ENCODE data around the gene NOP9.
"Not testable (repeated sequence)": the region's sequence is repeated elsewhere in the genome, so short reads cannot be mapped to it uniquely, and the experiment has no call there.

NOP9 gene

GRCh38 chr14:24330973-24331674, 31.5 kb downstream of the NOP9 start:
- no peak for DNase-seq

GRCh38 chr14:24331731-24332267, 32.1 kb downstream of the NOP9 start:
- no peak for DNase-seq

GRCh38 chr14:24332268-24332993, 32.8 kb downstream of the NOP9 start:
- peak; percentile 92 for DNase-seq

GRCh38 chr14:24334431-24335291, 35.0 kb downstream of the NOP9 start, which contains the start of gene ADCY4:
Gene ADCY4 (minus strand): TSS chr14:24335071. CDS start chr14:24334652, 419 bp downstream.
- DNase-seq = no peak

GRCh38 chr14:24335461-24336171, 36.0 kb downstream of the NOP9 start:
- no peak for DNase-seq

GRCh38 chr14:24337144-24337823, 37.6 kb downstream of the NOP9 start:
- no peak for DNase-seq

GRCh38 chr14:24337824-24338175, 38.1 kb downstream of the NOP9 start:
- DNase-seq = no peak

- DNase-seq = no peak
Observed at GRCh38 chr14:24338843-24339242, 39.2 kb downstream of the NOP9 start.

- DNase-seq = peak; percentile 75
Observed at GRCh38 chr14:24339284-24340151, 39.9 kb downstream of the NOP9 start, which contains the start of gene RIPK3. Gene RIPK3 (minus strand): TSS chr14:24339991. CDS start chr14:24339826, 165 bp downstream.

- no peak for DNase-seq
Observed at GRCh38 chr14:24340606-24341005, 41.0 kb downstream of the NOP9 start.

GRCh38 chr14:24342889-24343288, 43.2 kb downstream of the NOP9 start:
- DNase-seq = no peak

- DNase-seq = no peak
Observed at GRCh38 chr14:24343795-24344660, 44.4 kb downstream of the NOP9 start.

- DNase-seq = no peak
Observed at GRCh38 chr14:24347134-24347533, 47.5 kb downstream of the NOP9 start.

GRCh38 chr14:24348186-24348585, 48.5 kb downstream of the NOP9 start:
- no peak for DNase-seq

GRCh38 chr14:24349742-24350141, 50.1 kb downstream of the NOP9 start:
- DNase-seq = no peak

GRCh38 chr14:24351517-24351916, 51.9 kb downstream of the NOP9 start:
- no peak for DNase-seq

GRCh38 chr14:24353559-24354481, 54.2 kb downstream of the NOP9 start:
- DNase-seq = no peak

GRCh38 chr14:24354482-24354825, 54.8 kb downstream of the NOP9 start:
- DNase-seq = not testable (repeated sequence)

- no peak for DNase-seq
Observed at GRCh38 chr14:24355009-24355408, 55.4 kb downstream of the NOP9 start.
